GM21786 (cell line): ENCODE measurements around the gene MAB21L4.

ENCODE experiments used
- ATAC-seq: cut with Tn5 transposase; IDR thresholded peaks from one replicate; pipeline ENCODE4 v1.9.1; 2021; ENCODE audit not compliant: unreplicated experiment

Gene MAB21L4

DNA sequence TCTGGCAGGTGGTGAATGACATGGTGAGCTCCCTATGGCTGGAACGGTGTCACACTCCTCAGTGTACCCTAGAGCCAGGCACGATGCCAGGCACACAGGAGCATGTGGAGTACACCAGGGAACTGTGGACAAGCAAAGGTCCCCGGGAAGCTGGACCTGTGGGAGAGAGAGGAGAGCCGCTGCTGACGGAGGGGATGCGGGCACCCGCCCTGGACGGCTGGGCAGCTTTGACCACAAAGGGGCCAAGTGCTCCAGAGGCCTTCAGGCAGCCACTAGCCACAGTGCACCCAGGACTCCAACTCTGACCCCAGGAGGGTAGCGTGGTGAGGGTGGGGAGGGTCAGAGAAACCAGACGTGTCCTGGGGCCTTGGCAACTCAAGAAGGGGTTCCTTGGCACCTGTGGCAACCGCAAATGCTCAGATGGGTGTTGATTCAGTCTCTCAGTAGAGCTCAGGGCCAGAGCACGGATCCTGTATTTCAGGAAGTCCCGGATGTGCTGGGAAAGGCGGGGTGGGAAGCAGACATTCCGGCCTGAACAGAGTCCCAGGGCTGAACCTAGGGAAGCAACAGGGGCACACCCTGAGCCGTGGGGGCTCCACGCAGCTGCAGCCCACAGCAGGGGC lies 2.3 kb upstream of the MAB21L4 start:
- ATAC-seq: no peak

DNA sequence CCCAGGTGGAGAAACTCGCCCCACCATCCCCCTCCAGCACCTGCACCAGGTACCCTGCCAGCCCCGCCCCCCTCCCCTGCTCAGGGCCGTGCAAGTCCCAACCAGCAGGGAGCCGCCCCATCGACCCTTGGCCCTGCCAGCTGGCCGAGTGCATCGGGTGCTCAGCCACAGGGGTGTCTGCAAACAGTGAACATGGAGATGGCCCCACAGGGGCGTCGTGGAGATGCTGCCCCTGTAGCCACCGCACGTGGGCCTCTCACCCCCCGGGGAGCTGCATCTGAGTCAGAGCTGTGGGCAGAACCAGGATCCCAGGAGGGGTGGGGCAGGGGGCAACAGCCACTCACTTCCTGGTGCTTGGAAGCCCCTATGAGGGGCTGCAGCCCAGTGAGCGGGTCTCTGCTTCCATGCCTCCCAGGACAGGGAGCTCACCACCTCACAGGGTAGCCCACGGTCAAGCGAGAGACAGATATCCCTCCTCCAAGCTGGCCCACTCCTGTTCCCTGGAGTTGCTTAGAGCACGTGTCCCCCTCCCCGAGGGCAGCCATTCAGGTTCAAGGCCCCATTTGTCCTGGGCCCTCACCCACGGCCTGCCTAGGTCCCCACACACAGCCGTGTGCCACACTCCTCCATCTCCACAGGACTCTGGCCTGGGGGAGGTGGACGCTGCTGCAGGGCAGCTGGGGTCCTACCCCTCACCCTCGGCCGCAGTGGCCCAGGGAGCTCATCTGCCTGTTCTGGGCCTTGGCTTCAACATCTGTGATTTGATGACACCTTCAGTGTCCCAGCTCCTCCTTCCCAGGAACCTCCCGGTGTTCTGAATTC lies 1.1 kb upstream of the MAB21L4 start:
- no peak for ATAC-seq

DNA sequence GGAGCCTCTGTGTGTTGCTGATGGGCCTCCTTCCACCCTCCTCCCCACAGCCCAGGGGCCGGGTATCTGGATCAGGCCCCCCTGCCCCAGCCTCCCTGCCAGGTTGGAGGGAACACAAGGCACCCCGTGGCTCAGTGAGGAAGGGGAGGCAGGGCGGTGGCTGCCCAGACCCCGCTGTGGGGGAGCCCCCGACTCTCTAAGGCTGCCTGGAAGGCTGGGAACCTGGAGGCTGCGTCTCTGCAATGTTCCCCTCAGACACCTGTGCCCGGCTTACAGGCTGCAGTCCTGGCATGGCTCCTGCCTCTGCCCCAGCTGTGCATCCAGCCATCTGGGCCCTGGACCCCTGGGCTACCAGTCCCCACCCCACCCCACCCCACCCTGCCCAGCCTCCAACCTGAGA lies 438 bp upstream of the MAB21L4 start:
- ATAC-seq: no peak

DNA sequence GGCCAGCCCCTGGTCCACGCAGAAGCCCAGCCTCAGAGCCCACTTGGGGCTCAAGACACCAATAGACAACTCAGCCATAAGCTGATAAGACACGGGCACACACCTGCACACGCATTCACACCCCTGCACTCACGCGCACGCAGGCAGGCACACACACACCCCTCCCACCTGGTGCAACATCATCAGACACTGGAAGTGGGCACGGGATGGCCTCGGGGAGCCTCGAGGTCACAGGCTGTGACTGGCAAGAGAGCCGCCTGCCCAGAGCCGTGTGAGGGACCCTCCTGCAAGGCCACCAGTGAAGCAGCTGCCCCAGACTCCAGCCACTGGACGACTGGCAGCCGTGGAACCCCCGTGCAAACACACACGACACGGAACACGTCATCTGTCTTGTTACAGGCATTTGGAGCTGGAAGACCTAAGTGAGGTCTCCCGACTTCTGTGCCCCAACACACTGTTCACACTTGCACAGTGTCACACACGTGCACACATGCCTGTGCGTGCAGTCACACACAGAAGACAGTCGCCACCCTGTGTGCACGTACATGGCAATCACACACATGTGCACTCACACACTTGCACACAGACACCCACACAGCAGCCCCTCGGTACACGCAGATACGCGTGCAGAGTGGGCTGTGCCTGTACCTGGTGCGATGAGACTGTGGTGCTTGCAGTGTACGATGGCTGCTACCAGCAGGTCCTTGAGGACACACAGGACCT lies 959 bp downstream of the MAB21L4 start:
- no peak for ATAC-seq

DNA sequence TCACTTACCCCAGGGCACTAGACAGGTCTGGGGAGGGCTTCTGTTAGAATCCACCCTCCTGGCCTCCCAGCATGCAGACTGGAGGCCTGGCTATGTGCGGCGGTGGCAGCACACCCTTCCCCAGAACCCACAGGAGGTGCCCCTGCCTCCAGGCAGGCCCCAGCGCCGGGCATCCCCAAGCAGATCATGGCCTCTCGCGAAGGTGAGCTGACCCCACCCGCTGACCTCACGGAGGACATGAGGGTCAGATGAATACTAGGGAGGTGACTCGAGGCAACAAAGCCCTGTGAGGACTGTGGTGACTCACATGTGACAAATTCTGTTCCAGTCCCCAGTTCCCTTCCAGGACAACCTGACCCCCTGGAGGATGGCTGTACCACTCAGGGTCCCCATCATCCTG lies 1.9 kb downstream of the MAB21L4 start:
- ATAC-seq: no peak

DNA sequence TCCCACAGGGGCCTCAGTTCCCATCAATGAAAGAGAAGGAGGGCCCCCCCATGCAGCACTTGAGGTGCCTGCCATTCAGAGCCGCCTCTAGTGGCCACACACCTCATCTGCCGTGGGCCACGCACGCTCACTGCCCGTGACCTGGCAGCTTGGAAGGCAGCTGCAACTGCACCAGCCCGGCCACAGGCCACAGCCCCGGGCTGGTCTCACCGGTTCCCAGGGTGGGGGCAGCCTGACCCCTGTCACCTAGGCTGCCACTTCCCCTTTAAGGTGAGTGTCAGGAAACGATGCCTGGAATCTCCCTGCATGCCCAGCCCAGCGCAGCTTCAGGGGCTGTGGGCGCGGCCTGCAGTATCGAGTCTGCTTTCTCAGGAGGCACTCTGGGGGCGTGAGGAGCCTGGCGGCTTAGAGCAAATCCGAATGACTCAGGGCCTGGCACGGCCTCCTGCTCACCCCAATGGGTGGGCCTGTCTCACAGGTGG lies 2.6 kb downstream of the MAB21L4 start:
- ATAC-seq: no peak

DNA sequence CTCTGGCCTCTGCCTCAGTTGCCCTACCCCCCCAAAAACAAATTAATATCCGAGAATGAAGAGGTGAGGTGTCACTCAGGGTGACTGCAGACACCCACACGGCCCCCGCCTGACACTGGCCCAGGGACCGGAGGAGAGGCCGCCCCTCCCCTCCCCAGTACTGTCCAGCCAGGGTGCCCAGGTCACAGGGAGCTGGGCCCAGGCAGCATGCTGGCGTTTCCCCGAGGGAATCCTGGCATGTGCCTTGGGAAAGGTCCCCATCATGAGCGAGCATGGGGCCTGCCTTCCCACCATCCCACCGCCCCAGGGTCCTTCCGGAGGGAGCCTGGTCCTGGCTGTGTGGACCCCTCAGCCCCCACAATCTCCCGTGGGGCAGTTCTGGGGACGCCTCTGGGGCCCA lies 3.0 kb downstream of the MAB21L4 start:
- ATAC-seq: no peak

DNA sequence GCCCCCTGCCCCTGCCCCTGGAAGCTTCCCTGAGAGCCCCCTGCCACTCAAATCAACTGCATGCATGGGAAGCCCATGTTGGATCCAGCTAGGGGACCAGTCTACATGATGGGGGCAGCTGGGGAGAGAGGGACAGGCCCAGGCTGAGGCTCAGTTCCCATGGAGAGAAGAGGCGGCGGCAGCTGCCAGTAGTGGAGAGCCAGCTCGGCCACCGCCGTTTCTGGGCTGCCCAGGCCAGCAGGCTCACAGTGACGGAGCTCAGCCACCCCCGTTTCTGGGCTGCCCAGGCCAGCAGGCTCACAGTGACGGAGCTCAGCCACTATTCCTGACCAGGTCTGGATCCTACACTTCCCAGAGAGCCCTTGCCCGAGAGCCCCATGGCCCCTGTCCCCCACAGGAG lies 3.6 kb downstream of the MAB21L4 start:
- ATAC-seq: no peak

DNA sequence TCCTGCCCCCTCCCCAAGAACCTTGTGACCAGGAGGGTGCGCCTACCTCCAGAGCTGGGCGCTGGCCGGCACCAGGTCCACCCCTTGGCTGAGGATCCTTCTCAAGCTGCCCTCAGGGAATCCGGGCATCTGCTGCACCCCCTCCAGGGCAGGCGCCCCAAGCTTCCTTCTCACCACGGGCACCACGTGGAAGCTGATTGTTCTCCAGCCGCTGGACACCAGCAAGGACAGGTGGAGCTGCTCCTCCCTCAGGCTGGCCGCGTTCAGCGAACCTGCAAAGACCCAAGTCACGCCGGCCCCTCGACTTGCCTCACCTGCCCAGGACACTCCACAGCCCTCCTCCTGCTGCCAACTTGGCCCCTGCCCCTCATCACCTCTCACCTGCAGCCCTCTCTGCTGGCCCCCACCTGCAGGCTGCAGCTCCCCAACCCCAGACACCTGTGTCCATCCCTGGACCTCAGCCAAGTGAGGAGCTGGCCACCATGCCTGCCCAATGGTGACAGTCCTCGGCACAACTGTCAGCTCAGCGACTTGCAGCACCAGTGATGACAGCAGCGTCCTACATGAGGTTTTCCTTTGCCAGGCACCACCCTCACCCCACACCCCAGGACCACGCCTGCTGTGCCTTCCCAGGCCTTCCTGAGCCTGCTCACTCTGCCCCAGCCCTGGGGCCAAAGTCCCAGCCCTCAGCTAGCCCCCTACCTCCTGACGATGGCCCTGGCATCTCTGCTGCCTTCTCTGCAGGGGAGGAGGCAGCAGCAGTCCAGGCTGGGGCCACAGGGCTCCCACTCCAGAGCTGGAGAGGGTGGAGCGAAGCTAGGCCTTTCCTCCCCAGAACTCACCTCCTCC lies 4.2 kb downstream of the MAB21L4 start:
- no peak for ATAC-seq

DNA sequence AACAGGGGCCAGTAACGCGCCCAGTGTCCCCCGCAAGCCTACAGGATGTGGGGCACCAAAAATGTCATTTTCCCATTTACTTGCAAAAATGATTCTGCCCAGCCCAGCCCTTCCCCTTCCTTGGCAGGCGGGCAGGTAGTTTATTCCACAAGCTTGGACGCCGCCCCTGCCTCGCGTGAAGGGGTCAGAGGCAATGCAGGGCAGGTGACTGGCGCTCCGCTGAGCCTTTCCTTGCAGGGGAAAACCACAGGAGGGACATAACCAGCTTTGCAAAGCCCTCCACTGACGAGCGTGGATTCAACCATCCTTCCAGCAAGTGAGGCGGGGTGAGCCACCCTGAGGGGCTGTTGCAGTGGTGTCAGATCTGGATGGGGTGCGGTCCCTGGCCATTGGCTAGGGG lies 5.3 kb downstream of the MAB21L4 start:
- no peak for ATAC-seq

DNA sequence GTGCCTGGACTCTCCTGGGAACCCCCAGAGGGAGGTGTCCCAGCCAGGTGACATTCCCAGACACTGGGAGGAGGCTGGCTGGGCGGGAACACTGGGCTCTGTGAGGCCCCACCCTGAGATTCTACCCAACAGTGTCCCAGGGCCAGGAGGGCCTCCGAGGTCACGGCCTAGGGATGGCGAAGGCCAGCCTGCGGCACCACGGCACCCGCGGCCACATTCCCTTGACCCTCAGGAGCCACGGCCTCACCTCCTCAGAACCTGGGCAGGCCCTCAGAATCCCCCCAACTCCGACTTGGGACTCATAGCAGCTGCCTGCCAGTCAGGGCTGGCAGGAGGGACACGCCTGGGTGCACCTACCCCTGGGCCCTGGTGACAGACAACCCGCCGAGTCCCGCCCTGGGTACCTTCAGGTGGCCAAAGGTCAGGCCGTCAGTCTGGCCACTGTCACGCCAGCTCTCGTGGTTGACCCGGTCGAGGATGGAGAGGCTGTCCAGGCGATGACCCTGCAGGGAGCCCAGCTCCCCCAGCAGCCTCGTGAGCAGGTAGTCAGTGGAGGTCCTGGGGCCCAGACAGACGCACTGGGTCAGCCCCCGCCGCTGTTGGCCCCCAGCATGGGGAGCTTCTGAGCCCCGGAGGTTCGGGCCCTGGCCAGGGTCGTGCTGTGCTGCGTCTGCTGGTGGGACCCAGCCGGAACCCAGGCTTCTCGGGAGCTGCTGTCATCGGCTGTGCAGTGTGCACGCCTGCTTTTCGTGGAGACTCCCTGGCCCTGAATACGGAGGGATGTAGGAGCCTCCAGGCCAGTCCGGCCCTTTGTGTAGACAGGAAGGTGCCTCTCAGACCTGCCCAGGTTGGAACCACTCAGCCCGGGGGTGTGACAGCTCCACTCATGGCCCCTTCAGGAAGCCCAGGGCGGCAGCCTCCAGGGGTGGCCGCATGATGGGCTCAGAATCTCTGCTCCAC lies 6.1 kb downstream of the MAB21L4 start:
- ATAC-seq: no peak

DNA sequence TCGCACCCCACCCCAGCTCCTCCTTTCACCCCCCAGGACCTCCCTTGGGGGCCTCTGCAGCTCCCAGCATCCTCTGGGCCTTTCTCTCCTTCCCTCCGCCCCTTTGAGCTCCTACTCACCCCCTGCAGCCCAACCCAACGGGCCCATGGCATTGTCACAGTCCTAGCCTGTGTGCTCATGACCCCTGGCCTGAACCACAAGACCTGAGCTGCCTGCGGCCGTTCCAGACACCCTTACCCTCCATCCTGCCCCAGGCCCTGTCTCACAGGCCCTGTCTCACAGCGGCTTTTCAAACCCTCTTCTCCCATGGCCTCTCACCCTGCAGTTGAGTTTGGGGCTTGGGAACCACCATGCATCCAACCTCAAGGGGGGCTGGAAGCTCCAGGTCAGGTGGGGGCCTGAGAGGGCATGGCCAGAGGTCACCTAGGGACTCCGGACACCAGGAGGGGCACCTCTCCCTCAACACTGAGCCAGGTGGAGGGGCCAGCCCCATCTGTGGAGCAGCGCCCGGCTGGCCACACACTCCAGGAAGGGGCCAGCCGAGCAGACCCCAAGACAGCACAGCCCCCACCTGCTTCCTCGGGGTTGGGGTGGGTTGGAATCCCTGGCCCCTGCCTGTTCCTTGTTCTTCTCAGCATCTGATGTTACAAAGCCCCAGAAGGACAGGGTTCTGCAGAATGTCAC lies 6.9 kb downstream of the MAB21L4 start:
- no peak for ATAC-seq

DNA sequence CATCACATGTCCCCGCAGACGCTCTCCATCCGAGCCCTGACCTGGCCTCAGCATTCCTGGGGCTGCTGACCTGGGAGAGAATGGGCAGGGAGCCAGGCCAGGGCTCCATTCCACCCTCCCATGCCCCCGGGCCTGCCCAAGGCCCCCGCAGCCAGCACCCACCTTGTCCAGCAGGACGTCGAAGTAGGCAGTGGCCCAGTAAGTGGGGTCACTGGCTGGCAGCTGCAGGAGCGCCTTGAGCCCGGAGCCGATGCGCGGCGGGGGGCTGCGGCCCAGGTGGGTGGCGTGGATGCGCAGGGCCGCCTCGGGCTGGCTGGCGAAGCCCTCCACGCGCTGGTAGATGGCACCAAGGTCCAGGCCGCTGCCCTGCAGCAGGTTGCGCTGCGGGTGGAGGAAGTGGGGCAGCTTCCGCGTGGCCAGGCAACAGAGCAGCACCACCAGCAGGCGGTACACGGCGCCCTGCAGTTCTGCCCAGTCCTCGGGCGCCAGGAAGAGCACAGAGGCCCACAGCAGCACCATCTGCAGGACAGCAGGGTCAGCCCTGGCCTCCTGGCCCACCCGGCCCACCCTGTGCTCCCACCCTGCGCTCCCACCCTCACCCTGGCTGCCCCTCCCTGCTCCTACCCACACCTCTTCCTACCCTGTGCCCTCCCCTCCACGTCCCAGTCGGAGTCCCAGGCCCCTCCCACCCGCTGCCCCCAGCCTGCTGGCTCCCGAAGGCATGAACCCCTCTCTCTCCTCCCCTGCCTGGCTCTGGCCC lies 7.6 kb downstream of the MAB21L4 start:
- no peak for ATAC-seq

DNA sequence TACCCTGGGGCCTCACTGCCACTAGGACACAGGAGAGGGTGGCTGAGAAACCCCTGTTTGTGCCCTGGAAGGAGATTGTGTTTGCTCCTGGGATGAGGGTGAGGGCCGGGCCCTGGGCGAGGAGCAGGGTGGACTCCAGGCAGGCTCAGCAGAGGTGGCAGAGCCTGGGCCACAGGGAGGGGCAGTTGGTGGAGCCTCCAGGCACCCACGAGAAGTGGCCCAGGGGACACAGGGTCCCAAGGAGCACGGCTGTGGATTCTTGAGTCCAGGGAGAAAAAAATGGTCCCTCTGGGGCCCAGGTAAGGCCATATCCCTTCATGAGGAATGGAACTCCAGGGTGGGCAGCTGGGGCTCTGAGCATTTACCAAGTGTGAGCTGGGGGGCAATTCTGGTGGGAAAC lies 8.3 kb downstream of the MAB21L4 start:
- ATAC-seq: no peak

DNA sequence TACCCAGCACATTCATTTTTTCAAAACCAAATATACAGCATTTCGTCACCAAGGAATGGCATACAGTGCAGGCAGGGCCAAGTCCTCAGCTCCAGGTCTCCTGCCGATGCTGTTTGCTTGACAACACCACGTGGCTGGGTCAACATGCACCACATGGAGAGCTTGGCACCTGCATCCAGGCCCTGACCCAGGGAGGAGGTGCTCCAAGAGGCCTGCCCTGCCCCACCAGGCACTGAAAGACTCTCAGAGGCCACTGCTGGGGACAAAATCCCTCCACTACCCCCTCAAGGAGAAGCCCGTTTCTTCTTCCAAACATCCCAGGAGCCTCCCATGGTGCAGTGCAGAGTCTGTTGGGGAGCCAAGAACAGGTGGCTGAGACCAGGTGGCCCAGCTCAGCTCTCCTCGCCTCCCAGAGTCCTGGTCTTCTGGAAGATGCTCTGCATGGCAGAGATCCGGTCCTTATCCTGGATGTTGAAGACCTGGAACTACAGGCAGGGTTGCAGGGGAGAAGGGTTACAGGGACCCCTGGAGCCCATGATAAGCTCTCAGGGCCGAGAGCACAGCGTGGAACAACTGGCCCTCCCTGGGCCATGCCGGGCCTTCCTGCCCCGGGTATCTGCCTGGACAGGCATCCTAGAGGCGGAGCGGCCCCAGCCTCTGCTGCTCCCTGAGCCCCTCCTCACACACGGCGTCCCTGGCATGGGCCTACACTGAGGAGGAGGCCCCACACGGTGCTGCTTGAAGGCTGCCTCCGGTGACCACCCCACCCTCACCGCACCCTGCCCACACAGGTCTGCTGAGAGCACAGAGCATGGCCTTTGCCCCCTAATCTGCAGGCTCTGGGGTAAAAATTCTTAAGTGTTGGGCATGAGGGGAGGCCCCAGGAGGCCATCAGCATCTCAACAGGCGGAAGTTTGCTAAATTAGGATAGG lies 9.0 kb downstream of the MAB21L4 start:
- ATAC-seq: no peak

DNA sequence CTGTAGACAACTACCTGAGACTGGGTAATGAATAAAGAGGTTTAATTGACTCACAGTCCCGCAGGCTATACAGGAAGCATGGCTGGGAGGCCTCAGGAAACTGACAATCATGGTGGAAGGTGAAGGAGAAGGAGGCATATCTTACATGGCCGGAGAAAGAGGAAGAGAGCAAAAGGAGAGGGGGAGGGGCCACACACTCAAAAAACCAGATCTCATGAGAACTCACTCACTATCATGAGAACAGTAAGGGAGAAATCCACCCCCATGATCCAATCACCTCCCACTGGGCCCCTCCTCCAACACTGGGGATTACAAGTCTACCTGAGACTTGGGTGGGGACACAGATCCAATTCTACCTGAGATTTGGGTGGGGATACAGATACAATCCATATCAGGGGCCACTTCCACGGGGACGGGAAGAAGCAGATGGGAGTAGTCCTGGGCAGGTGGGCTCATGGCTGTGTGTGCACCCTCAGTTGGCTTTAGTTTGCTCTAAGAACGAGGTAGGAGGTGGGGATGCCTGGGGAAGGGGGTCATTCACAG lies 9.9 kb downstream of the MAB21L4 start:
- ATAC-seq: no peak

DNA sequence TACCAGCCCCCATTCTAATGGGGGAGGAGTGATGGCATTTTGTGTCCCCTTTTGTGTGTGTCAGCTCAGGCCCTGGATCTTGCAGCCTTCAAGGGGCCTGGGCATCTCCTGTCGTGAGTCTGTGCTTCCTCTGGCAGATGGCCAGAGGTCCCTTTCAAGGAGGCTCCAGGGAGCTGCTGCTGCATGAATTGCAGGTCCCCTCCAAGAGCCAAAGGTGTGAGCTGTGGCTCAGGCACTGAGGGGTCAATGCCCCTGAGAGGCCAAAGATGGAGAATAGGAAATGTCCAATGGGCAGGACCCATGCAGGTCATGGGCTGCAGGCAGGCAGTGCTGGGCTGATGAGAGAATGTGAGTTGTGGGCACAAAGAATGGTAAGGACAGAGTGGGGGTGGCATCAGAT lies 10.4 kb downstream of the MAB21L4 start:
- no peak for ATAC-seq
